PC-3 (cell line): ENCODE results near the gene RAB11FIP4. TPM values are rescaled to one million over a fixed set of nuclear protein-coding genes. Genes with fewer than 3 reads are reported as not detected.

Experiments used
- ATAC-seq: fragments of 200-7000 bp; cut with Tn5 transposase; 2 replicates; pipeline ENCODE4 v1.9.1; 2020; ENCODE audit warnings: mild to moderate bottlenecking, moderate library complexity
- BruUV-seq: library from RNA; stranded (reverse); fragments of 400-500 nt; replicated peaks from 2 replicates; lab custom pipeline; 2021; lab: Mats Ljungman, UMichigan
- CTCF ChIA-PET: fragments of 300-600 bp; sonication (Branson Sonifier 250); formaldehyde crosslinking; loops from one replicate; lab custom pipeline; 2022; ENCODE audit warnings: antibody characterized with exemption; lab: Charles Lee
- POLR2A ChIA-PET: fragments of 300-600 bp; sonication (Branson Sonifier 250); formaldehyde crosslinking; loops from one replicate; lab custom pipeline; 2022; ENCODE audit warnings: antibody characterized with exemption; ENCODE audit not compliant: unreplicated experiment; lab: Charles Lee
- DNase-seq: peaks from one replicate; pipeline ENCODE4 v3.0.0-alpha.2; 2015
- H2AFZ ChIP-seq: fragments of 300-600 bp; sonication (generic); 2 replicates; pipeline ENCODE4 v1.6.0; 2016; ENCODE audit warnings: antibody characterized with exemption, low read length
- H3F3A ChIP-seq: fragments of 300-600 bp; sonication (generic); one replicate; pipeline ENCODE4 v1.6.0; 2017; ENCODE audit warnings: antibody characterized with exemption, low read length, control low read depth, mild to moderate bottlenecking; ENCODE audit not compliant: unreplicated experiment
- H3K27ac ChIP-seq: fragments of 300-600 bp; sonication (generic); 2 replicates; pipeline ENCODE4 v1.5.1; 2016; ENCODE audit warnings: mild to moderate bottlenecking, low read length
- H3K27me3 ChIP-seq: fragments of 300-600 bp; sonication (generic); 2 replicates; pipeline ENCODE4 v1.6.1; 2016; ENCODE audit warnings: low read length, mixed read lengths
- H3K36me3 ChIP-seq: fragments of 300-600 bp; sonication (generic); 2 replicates; pipeline ENCODE4 v1.6.1; 2016; ENCODE audit warnings: low read depth, mixed run types, low read length, mixed read lengths
- H3K4me1 ChIP-seq: fragments of 300-600 bp; sonication (generic); 2 replicates; pipeline ENCODE4 v1.5.1; 2016; ENCODE audit warnings: low read length; ENCODE audit not compliant: insufficient read depth
- H3K4me2 ChIP-seq: fragments of 300-600 bp; sonication (generic); 2 replicates; pipeline ENCODE4 v1.6.0; 2016; ENCODE audit warnings: low read length
- H3K4me3 ChIP-seq: fragments of 300-600 bp; sonication (generic); 2 replicates; pipeline ENCODE4 v1.5.1; 2016; ENCODE audit warnings: mild to moderate bottlenecking, low read length, mixed read lengths
- H3K79me2 ChIP-seq: fragments of 300-600 bp; sonication (generic); 2 replicates; pipeline ENCODE4 v1.6.1; 2017; ENCODE audit warnings: low read length, mixed read lengths
- H3K9ac ChIP-seq: fragments of 300-600 bp; sonication (generic); 2 replicates; pipeline ENCODE4 v1.6.0; 2016; ENCODE audit warnings: mild to moderate bottlenecking, low read length
- H3K9me2 ChIP-seq: fragments of 300-600 bp; sonication (generic); replicated peaks from 2 replicates; pipeline ENCODE4 v1.6.1; 2016; ENCODE audit warnings: mixed run types, low read length, mixed read lengths
- H3K9me3 ChIP-seq: fragments of 300-600 bp; sonication (generic); 2 replicates; pipeline ENCODE4 v1.6.1; 2016; ENCODE audit warnings: low read length, mixed read lengths
- H4K20me1 ChIP-seq: fragments of 300-600 bp; sonication (generic); 2 replicates; pipeline ENCODE4 v1.6.1; 2016; ENCODE audit warnings: low read length, mixed read lengths
- EZH2 ChIP-seq: fragments of 300-600 bp; sonication (generic); IDR thresholded peaks from one replicate; pipeline ENCODE4 v1.6.1; 2017; ENCODE audit warnings: antibody characterized with exemption, mild to moderate bottlenecking, low read length; ENCODE audit not compliant: unreplicated experiment
- EZH2phosphoT487 ChIP-seq: fragments of 300-600 bp; sonication (generic); IDR thresholded peaks from 2 replicates; pipeline ENCODE4 v1.6.1; 2018; ENCODE audit warnings: mild to moderate bottlenecking, antibody characterized with exemption, low read length, borderline replicate concordance
- intact Hi-C: fragments of 100-400 bp; cut with micrococcal nuclease; formaldehyde crosslinking; loops from 2 replicates; pipeline ENCODE4 v1.9.0; 2023
- total RNA-seq: library from RNA; depleted of rRNA; stranded (reverse); fragments of >200 nt; gene quantifications from 2 replicates; pipeline ENCODE4 v1.2.3, GENCODE V29; 2014
- TF ChIP-seq, protein P1 (sequence below): fragments of 300-600 bp; sonication (generic); conservative IDR thresholded peaks from 2 replicates; pipeline ENCODE4 v1.5.1; 2017; ENCODE audit warnings: antibody characterized with exemption, low read depth, mild to moderate bottlenecking, low read length

RAB11FIP4 gene
- total RNA-seq, 1 experiment from 2014 or later = 4.2 TPM

DNA sequence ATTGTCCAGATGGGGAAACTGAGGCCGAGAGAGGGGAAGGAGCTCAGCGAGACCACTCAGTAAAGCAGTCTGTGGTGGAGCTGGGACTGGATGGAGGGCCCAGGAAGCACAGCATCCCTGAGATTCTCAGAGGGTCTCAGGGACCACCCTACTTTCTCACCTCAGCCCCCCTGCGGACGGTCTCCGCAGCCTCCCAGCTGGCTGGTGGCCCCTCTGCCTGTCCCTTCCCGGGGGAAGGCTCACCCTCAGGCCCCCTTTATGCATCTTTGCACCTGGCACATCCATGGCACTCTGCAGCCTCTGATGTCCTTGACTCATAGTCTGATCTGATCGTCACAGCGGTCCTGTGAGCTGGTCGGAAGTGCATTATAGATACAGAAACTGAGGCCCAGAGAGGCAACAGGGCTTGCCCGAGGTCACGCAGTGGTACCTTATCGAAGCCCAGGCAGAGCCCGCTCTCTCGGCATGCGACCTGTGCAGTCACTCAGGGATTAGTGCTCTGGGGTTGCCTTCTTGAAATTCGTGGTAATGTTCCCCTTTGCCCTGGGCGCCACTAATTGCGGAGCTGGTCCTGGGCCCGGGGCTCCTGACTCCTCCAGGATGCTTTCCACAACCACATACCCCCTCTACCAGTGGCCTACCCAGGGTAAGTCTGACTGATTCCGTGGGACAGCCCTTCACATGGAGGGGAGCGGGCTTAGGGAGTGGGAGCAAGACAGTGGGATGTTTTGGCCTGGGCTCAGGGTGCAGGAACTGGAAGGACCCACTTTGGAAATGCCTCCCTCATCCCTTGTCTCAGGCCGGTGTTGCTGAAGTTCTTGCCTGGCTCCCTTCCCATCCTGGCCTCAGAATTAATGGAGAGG is 24.4 kb downstream of the RAB11FIP4 start:
- Histone ChIP-seq H3K79me2 (no peaks in the 10 kb centered on the region), H3K36me3 (no peaks in the 10 kb centered on the region), H2AFZ (no peak overlapping the region), H3K4me2 (no peak overlapping the region), H3K27me3 (no peaks in the 10 kb centered on the region), H3K9me3 (no peaks in the 10 kb centered on the region), H3K4me1 (no peaks in the 10 kb centered on the region), H3K9ac (no peak overlapping the region), H3K4me3 (no peak overlapping the region), H4K20me1 (no peaks in the 10 kb centered on the region), H3K9me2 (no peaks in the 10 kb centered on the region), H3F3A (no peaks in the 10 kb centered on the region), H3K27ac (no peak overlapping the region)
- intact Hi-C loops = no loop called here
- ATAC-seq (no peak), DNase-seq (no peak)
- POLR2A ChIA-PET = no interaction called here
- CTCF ChIA-PET = no interaction called here
- TF ChIP-seq EZH2 (no peak), EZH2phosphoT487 (no peak)
- TF ChIP-seq, protein P1, sequence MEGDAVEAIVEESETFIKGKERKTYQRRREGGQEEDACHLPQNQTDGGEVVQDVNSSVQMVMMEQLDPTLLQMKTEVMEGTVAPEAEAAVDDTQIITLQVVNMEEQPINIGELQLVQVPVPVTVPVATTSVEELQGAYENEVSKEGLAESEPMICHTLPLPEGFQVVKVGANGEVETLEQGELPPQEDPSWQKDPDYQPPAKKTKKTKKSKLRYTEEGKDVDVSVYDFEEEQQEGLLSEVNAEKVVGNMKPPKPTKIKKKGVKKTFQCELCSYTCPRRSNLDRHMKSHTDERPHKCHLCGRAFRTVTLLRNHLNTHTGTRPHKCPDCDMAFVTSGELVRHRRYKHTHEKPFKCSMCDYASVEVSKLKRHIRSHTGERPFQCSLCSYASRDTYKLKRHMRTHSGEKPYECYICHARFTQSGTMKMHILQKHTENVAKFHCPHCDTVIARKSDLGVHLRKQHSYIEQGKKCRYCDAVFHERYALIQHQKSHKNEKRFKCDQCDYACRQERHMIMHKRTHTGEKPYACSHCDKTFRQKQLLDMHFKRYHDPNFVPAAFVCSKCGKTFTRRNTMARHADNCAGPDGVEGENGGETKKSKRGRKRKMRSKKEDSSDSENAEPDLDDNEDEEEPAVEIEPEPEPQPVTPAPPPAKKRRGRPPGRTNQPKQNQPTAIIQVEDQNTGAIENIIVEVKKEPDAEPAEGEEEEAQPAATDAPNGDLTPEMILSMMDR = no peak
- BruUV-seq = no TSS peak

DNA sequence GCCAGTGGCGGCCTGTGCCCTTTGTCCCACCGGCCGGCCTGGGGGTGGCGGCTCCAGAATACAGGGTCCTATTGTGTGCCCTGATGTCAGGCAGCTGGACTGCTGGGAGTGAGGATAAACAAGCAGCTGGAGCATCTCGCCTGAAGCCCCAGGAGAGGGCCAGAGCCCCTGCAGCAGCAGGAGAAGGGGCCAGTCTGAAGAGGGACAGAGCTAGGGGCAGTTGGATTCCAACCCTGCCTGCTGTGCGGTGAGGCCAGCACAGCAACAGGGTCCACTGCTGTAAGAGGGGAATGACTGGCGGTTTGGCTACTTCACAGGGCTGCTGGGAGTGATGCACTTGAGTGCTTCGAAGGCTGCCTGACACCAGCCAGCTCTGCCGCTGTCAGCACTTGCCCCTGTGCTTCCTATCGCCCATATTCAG is 25.0 kb downstream of the RAB11FIP4 start:
- no peak for DNase-seq
- intact Hi-C loops = no loop called here
- TF ChIP-seq, protein P1 = no peak
- TF ChIP-seq EZH2 (no peak), EZH2phosphoT487 (no peak)

More for the DNA sequence above, 25.0 kb downstream of the RAB11FIP4 start:
- H2AFZ ChIP-seq = no peak overlapping the region
- no peaks in the 10 kb centered on the region for H4K20me1 ChIP-seq
- ChIA-PET CTCF (no interaction called here), POLR2A (no interaction called here)
- no peaks in the 10 kb centered on the region for H3F3A ChIP-seq
- BruUV-seq = no TSS peak
- no peaks in the 10 kb centered on the region for H3K9me2 ChIP-seq
- H3K79me2 ChIP-seq = no peaks in the 10 kb centered on the region
- H3K27ac ChIP-seq = no peak overlapping the region
- H3K36me3 ChIP-seq = no peaks in the 10 kb centered on the region
- ATAC-seq = no peak
- H3K4me1 ChIP-seq = no peaks in the 10 kb centered on the region
- H3K4me2 ChIP-seq = no peak overlapping the region
- H3K9ac ChIP-seq = no peak overlapping the region
- no peaks in the 10 kb centered on the region for H3K9me3 ChIP-seq
- no peak overlapping the region for H3K4me3 ChIP-seq
- H3K27me3 ChIP-seq = no peaks in the 10 kb centered on the region
